ENCODE results near the gene RBFOX2. TPM values are rescaled to one million over a fixed set of nuclear protein-coding genes. Genes with fewer than 3 reads are reported as not detected.

Gene RBFOX2
- total and polyA plus RNA-seq, 2 of the 8 experiments (the other 6 are each of a cell fraction or from before 2014, with no cell fraction given), result 121 to 122 TPM

DNA sequence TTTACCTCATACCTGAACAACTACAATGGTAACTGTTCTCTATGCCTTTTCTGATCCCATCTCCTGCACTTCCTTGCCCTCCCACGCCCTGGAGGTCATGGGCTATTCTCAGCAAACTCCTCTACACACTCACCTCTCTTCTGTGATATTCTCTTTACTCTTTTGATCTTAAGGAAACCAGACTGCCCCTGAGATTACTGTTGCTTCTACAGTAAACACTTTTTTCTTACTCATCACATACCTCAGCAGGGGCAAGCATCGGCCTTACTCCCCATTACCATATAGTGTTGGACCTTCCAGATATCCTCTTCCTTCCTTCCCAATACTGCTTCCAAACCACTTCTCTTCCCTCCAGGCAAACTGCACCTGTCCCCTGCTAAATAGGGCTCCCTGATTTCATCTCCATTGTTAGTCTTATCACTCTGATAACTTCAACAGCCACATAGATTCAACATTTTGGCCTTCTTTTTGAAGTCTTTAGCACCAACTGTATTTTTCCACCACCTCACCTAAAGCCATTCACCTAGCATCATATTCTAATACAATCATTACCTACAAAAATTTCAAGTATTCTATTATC is 141.2 kb downstream of the RBFOX2 start:
- TF ChIP-seq MAX (IDR thresholded peaks at IDR 0.05) (no peak), FOSL1 (IDR thresholded peaks at IDR 0.05; ENCODE audit: insufficient read depth, low read depth, low read length) (no peak), POLR2AphosphoS5 (IDR thresholded peaks at IDR 0.05; ENCODE audit: low read depth, low read length) (no peak), CTBP2 (IDR thresholded peaks at IDR 0.05; ENCODE audit: borderline replicate concordance, insufficient read depth, insufficient read length, low read length) (no peak), SUZ12 (IDR thresholded peaks at IDR 0.05; ENCODE audit: low read length) (no peak), GTF2F1 (IDR thresholded peaks at IDR 0.05; ENCODE audit: borderline replicate concordance, low read depth, low read length) (no peak), BCL11A (IDR thresholded peaks at IDR 0.05; ENCODE audit: low read depth in 2 of 2, low read length in 2 of 2) (no peak), HDAC6 (IDR thresholded peaks at IDR 0.05; ENCODE audit: low read depth, low read length) (no peak), SP4 (IDR thresholded peaks at IDR 0.05; ENCODE audit: low read length) (no peak), SIRT6 (IDR thresholded peaks at IDR 0.05; ENCODE audit: low read length) (no peak), EGR1 (IDR thresholded peaks at IDR 0.05; ENCODE audit: borderline replicate concordance, low read depth, low read length) (no peak)
- Histone ChIP-seq H3K23ac (ENCODE audit: insufficient read length) (no peak overlapping the region), H2BK15ac (ENCODE audit: low read length) (no peak overlapping the region), H3K4me1 (replicated peaks in 1 of 4; ENCODE audit: control insufficient read depth in 3 of 4, insufficient read depth in 4 of 4, low read length in 3 of 4) (peaks cover 0 to 9% (median 0%) of the 10 kb centered on the region in 4 experiments; a peak in 4 of 7 replicates), H3K23me2 (ENCODE audit: low read depth, low read length) (no peaks in the 10 kb centered on the region), H3K56ac (replicated peaks; ENCODE audit: insufficient read length, low read depth, low read length) (no peak overlapping the region), H3K4me2 (ENCODE audit: insufficient read depth in 1 of 2, low read depth in 2 of 2, low read length in 2 of 2) (no peak overlapping the region), H2AFZ (ENCODE audit: low read length) (no peak overlapping the region), H2AK5ac (ENCODE audit: low read depth, low read length) (no peak overlapping the region), H3K4me3 (ENCODE audit: extremely low read depth in 1 of 4, insufficient read depth in 2 of 4, low read depth in 3 of 4, low read length in 4 of 4) (no peak overlapping the region), H3K27me3 (replicated peaks in 1 of 4; ENCODE audit: control insufficient read depth in 3 of 4, extremely low read depth in 1 of 4, insufficient read depth in 3 of 4, low read length in 3 of 4) (no peaks in the 10 kb centered on the region), H3K9me3 (ENCODE audit: insufficient read depth in 2 of 2, low read depth in 1 of 2, low read length in 1 of 2) (no peaks in the 10 kb centered on the region), H3K36me3 (ENCODE audit: control insufficient read depth in 2 of 4, insufficient read depth in 4 of 4, low read length in 3 of 4) (no peaks in the 10 kb centered on the region), H4K5ac (ENCODE audit: insufficient read length, low read depth, low read length) (no peak overlapping the region), H3K79me2 (ENCODE audit: control insufficient read depth in 1 of 2, insufficient read depth in 2 of 2, low read length in 2 of 2) (peaks cover 0 to 56% of the 10 kb centered on the region in 2 experiments; a peak in 2 of 4 replicates), H3K9ac (replicated peaks in 1 of 4; ENCODE audit: extremely low read depth in 1 of 4, low read depth in 3 of 4, low read length in 3 of 4) (no peak overlapping the region), H3K14ac (ENCODE audit: insufficient read length) (no peak overlapping the region), H3K79me1 (ENCODE audit: low read depth, low read length) (no peaks in the 10 kb centered on the region; the same call in 1 of the 2 replicates), H2BK12ac (ENCODE audit: low read depth, low read length) (no peak overlapping the region), H3K27ac (ENCODE audit: low read depth, low read length) (no peak overlapping the region), H4K20me1 (replicated peaks in 1 of 2; ENCODE audit: control insufficient read depth in 1 of 2, insufficient read depth in 2 of 2, low read length in 2 of 2) (peaks cover 0 to 3% of the 10 kb centered on the region in 2 experiments), H4K8ac (ENCODE audit: extremely low read depth, insufficient read depth, low read length) (no peak overlapping the region), H2BK120ac (replicated peaks; ENCODE audit: low read depth, low read length) (no peak overlapping the region), H3K4ac (replicated peaks; ENCODE audit: insufficient read length, low read depth, low read length) (no peak overlapping the region), H4K91ac (replicated peaks; ENCODE audit: insufficient read length, low read length) (no peak overlapping the region), H2BK5ac (ENCODE audit: low read depth, low read length) (no peak overlapping the region), H3K18ac (ENCODE audit: extremely low read depth, low read length) (no peak overlapping the region), H2BK20ac (ENCODE audit: low read length) (no peak overlapping the region)
- CTCF ChIA-PET (ENCODE audit: partially characterized antibody), result no interaction called here
- 77% methylated on average over 2 of the region's 2 CpGs; no CpG with 5 or more reads in 1 of the 2 experiments for WGBS, 2 experiments (ENCODE audit: extremely low coverage in 1 of 2, insufficient coverage in 1 of 2, insufficient read length in 1 of 2, insufficient replicate concordance in 2 of 2, low coverage in 1 of 2, low lambda C conversion rate in 2 of 2, missing lambda C conversion rate in 1 of 2)
- no peak for DNase-seq (ENCODE audit: low read depth in 1 of 2, low spot score in 2 of 2)
- no peak for FAIRE-seq
- POLR2A ChIA-PET (ENCODE audit: partially characterized antibody), result interaction anchor here (0.6 kb wide), 1 partner anchor 135 kb away, joined by 3 read pairs; no protein-coding TSS in a partner anchor

Data from H1 (cell line).